SK-N-SH treated with all-trans-retinoic acid at 6 μM for 48 hours (cell line): ENCODE measurements around the gene CASQ2.

Source experiments
- ATAC-seq: fragments of 200-7000 bp; cut with Tn5 transposase; 3 replicates; pipeline ENCODE4 v1.9.1; 2020; ENCODE audit warnings: mild to moderate bottlenecking, moderate library complexity
- ARNTL ChIP-seq: fragments of 450-650 bp; formaldehyde crosslinking; IDR thresholded peaks from 2 replicates; pipeline ENCODE4 v1.5.0; 2020; ENCODE audit warnings: low read depth, mild to moderate bottlenecking, moderate library complexity, borderline replicate concordance
- BACH2 ChIP-seq: fragments of 250-450 bp; sonication (Bioruptor Pico); IDR thresholded peaks from 2 replicates; pipeline ENCODE4 v1.9.0; 2021; ENCODE audit warnings: mild to moderate bottlenecking, borderline replicate concordance
- CSDC2 ChIP-seq: fragments of 250-450 bp; sonication (Bioruptor Pico); IDR thresholded peaks from 2 replicates; pipeline ENCODE4 v1.5.0; 2020; ENCODE audit warnings: mild to moderate bottlenecking, moderate library complexity
- ESRRG ChIP-seq: fragments of 250-450 bp; sonication (Bioruptor Pico); IDR thresholded peaks from 2 replicates; pipeline ENCODE4 v1.6.1; 2021; ENCODE audit warnings: mild to moderate bottlenecking
- GLIS3 ChIP-seq: fragments of 250-450 bp; sonication (Bioruptor Pico); IDR thresholded peaks from 2 replicates; pipeline ENCODE4 v1.5.0; 2020; ENCODE audit warnings: mild to moderate bottlenecking, moderate library complexity
- ISL1 ChIP-seq: fragments of 250-450 bp; sonication (Bioruptor Pico); IDR thresholded peaks from 2 replicates; pipeline ENCODE4 v2.1.2; 2022; ENCODE audit warnings: mild to moderate bottlenecking, moderate library complexity
- OSR1 ChIP-seq: fragments of 250-450 bp; sonication (Bioruptor Pico); IDR thresholded peaks from 2 replicates; pipeline ENCODE4 v1.8.0; 2022; ENCODE audit warnings: moderate library complexity, mild to moderate bottlenecking, inconsistent platforms
- PPARA ChIP-seq: fragments of 250-450 bp; sonication (Bioruptor Pico); IDR thresholded peaks from 2 replicates; pipeline ENCODE4 v1.5.0; 2020; ENCODE audit warnings: mild to moderate bottlenecking, borderline replicate concordance
- RARB ChIP-seq: fragments of 250-450 bp; sonication (Bioruptor Pico); IDR thresholded peaks from 2 replicates; pipeline ENCODE4 v1.8.0; 2021; ENCODE audit warnings: mild to moderate bottlenecking, moderate library complexity
- SNAI2 ChIP-seq: fragments of 250-450 bp; sonication (Bioruptor Pico); IDR thresholded peaks from 2 replicates; pipeline ENCODE4 v1.5.0; 2020; ENCODE audit warnings: mild to moderate bottlenecking, moderate library complexity
- TCF4 ChIP-seq: fragments of 250-450 bp; sonication (Bioruptor Pico); IDR thresholded peaks from 2 replicates; pipeline ENCODE4 v1.8.0; 2021; ENCODE audit warnings: mild to moderate bottlenecking, moderate library complexity, borderline replicate concordance
- TOX ChIP-seq: fragments of 250-450 bp; sonication (Bioruptor Pico); IDR thresholded peaks from 2 replicates; pipeline ENCODE4 v1.8.0; 2021; ENCODE audit warnings: mild to moderate bottlenecking, moderate library complexity, borderline replicate concordance
- ZC3H10 ChIP-seq: fragments of 250-450 bp; sonication (Bioruptor Pico); IDR thresholded peaks from 2 replicates; pipeline ENCODE4 v1.5.1; 2021; ENCODE audit warnings: mild to moderate bottlenecking, moderate library complexity
- ZFP3 ChIP-seq: fragments of 250-450 bp; sonication (Bioruptor Pico); IDR thresholded peaks from 2 replicates; pipeline ENCODE4 v1.5.0; 2020; ENCODE audit warnings: mild to moderate bottlenecking, moderate library complexity
- ZFP30 ChIP-seq: fragments of 450-650 bp; formaldehyde crosslinking; IDR thresholded peaks from 2 replicates; pipeline ENCODE4 v1.5.0; 2022; ENCODE audit warnings: mild to moderate bottlenecking, moderate library complexity
- ZNF565 ChIP-seq: fragments of 450-650 bp; formaldehyde crosslinking; conservative IDR thresholded peaks from 2 replicates; pipeline ENCODE4 v1.5.0; 2020; ENCODE audit warnings: low read depth, mild to moderate bottlenecking, moderate library complexity
- ZNF8 ChIP-seq: fragments of 450-650 bp; formaldehyde crosslinking; IDR thresholded peaks from 2 replicates; pipeline ENCODE4 v1.5.0; 2020; ENCODE audit warnings: mild to moderate bottlenecking, moderate library complexity
- TF ChIP-seq, protein P1 (sequence below): fragments of 250-450 bp; sonication (Bioruptor Pico); IDR thresholded peaks from 2 replicates; pipeline ENCODE4 v1.5.1; 2020; ENCODE audit warnings: low read depth, mild to moderate bottlenecking, moderate library complexity
- TF ChIP-seq, protein P2 (sequence below): fragments of 250-450 bp; sonication (Bioruptor Pico); IDR thresholded peaks from 2 replicates; pipeline ENCODE4 v1.5.1; 2021; ENCODE audit warnings: mild to moderate bottlenecking, moderate library complexity
- TF ChIP-seq, protein P3 (sequence below): fragments of 250-450 bp; sonication (Bioruptor Pico); IDR thresholded peaks from 2 replicates; pipeline ENCODE4 v1.8.0; 2020; ENCODE audit warnings: mild to moderate bottlenecking, moderate library complexity, borderline replicate concordance
- TF ChIP-seq, protein P4 (sequence below): fragments of 250-450 bp; sonication (Bioruptor Pico); IDR thresholded peaks from 2 replicates; pipeline ENCODE4 v1.5.0; 2020; ENCODE audit warnings: mild to moderate bottlenecking, moderate library complexity

Gene CASQ2

DNA sequence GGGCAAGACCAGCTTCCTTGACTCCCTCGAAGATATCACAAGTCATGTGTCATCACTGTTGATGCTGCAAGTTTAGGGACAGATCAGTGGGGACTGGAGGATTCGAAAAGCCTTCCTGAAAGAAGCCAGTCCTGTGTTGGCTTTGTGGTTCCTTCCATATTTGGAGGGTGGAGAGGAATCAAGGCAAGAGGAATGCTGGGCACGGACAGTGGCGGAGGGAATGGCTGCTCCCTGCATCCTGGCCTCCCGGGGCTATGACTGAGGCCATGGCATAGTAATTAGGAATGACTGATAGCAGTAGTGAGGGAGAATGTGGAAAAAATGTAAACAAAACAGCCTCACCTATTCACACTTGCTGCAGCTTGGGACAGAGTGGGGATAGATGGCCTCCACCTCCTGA, 90.4 kb downstream of the CASQ2 start:
- ATAC-seq, result no peak
- TF ChIP-seq TCF4 (CRISPR knock-in tag) (no peak), ZNF565 (no peak), BACH2 (CRISPR knock-in tag) (no peak), ZFP30 (CRISPR knock-in tag) (no peak), CSDC2 (no peak), TOX (no peak), ZNF8 (CRISPR knock-in tag) (no peak), ISL1 (CRISPR knock-in tag) (no peak), ARNTL (CRISPR knock-in tag) (no peak), OSR1 (CRISPR knock-in tag) (no peak)
- TF ChIP-seq, protein P1, sequence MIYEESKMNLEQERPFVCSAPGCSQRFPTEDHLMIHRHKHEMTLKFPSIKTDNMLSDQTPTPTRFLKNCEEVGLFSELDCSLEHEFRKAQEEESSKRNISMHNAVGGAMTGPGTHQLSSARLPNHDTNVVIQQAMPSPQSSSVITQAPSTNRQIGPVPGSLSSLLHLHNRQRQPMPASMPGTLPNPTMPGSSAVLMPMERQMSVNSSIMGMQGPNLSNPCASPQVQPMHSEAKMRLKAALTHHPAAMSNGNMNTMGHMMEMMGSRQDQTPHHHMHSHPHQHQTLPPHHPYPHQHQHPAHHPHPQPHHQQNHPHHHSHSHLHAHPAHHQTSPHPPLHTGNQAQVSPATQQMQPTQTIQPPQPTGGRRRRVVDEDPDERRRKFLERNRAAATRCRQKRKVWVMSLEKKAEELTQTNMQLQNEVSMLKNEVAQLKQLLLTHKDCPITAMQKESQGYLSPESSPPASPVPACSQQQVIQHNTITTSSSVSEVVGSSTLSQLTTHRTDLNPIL, result no peak
- TF ChIP-seq, all 23 proteins: peak for 0

DNA sequence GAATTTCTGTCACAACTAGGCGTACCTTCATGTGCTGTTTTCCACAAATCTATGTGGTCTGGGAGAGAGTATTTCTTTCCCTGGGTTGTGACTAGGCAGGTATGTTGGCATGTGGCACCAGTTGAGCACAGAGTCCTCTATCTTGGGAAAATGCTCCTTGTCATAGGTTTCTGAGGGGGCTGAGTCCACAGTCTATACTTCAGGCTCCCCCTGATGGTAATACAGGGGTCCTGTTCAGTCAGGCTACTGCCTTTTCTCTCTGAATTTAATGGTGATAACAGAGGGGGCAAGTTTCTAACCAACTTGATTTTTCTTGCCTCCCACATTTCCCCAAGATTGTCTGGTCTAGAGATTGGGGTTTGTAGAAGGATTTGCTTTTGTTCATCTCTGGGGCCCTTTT, 90.9 kb downstream of the CASQ2 start:
- no peak for TF ChIP-seq TOX
- no peak for TF ChIP-seq ZFP3 (CRISPR knock-in tag)
- no peak for TF ChIP-seq BACH2 (CRISPR knock-in tag)
- TF ChIP-seq ISL1 (CRISPR knock-in tag), result no peak
- no peak for TF ChIP-seq PPARA (CRISPR knock-in tag)
- TF ChIP-seq, protein P2, sequence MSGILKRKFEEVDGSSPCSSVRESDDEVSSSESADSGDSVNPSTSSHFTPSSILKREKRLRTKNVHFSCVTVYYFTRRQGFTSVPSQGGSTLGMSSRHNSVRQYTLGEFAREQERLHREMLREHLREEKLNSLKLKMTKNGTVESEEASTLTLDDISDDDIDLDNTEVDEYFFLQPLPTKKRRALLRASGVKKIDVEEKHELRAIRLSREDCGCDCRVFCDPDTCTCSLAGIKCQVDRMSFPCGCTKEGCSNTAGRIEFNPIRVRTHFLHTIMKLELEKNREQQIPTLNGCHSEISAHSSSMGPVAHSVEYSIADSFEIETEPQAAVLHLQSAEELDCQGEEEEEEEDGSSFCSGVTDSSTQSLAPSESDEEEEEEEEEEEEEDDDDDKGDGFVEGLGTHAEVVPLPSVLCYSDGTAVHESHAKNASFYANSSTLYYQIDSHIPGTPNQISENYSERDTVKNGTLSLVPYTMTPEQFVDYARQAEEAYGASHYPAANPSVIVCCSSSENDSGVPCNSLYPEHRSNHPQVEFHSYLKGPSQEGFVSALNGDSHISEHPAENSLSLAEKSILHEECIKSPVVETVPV, result no peak
- TF ChIP-seq, protein P1, result no peak
- TF ChIP-seq ZFP30 (CRISPR knock-in tag), result no peak
- TF ChIP-seq ZNF8 (CRISPR knock-in tag), result no peak
- TF ChIP-seq, protein P3, sequence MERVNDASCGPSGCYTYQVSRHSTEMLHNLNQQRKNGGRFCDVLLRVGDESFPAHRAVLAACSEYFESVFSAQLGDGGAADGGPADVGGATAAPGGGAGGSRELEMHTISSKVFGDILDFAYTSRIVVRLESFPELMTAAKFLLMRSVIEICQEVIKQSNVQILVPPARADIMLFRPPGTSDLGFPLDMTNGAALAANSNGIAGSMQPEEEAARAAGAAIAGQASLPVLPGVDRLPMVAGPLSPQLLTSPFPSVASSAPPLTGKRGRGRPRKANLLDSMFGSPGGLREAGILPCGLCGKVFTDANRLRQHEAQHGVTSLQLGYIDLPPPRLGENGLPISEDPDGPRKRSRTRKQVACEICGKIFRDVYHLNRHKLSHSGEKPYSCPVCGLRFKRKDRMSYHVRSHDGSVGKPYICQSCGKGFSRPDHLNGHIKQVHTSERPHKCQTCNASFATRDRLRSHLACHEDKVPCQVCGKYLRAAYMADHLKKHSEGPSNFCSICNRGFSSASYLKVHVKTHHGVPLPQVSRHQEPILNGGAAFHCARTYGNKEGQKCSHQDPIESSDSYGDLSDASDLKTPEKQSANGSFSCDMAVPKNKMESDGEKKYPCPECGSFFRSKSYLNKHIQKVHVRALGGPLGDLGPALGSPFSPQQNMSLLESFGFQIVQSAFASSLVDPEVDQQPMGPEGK (CRISPR knock-in tag), result no peak
- no peak for TF ChIP-seq SNAI2
- TF ChIP-seq OSR1 (CRISPR knock-in tag), result no peak
- TF ChIP-seq TCF4 (CRISPR knock-in tag), result no peak
- TF ChIP-seq ZC3H10, result no peak
- no peak for ATAC-seq

DNA sequence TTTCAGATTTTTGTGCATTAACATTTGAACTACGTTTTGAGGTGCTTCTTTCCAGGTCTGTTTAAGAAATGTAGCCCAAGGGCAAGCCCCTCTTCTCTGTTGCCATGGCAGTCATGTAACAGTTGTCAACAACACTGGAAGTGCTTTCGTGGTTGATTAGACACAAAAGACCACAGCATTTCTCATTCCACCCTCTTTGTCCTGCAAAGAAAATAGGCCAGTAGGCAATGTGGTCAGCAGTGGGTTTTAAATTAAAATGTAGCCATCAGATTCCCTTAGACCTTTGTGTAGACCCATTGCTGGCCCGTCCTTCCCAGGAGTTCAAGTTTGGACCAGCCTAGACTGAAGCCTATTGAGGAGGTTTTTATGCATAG, 91.3 kb downstream of the CASQ2 start:
- no peak; the same call in 2 of the 3 replicates for ATAC-seq
- TF ChIP-seq RARB (no peak), ZNF565 (no peak), ZNF8 (CRISPR knock-in tag) (no peak), ISL1 (CRISPR knock-in tag) (no peak), OSR1 (CRISPR knock-in tag) (no peak), TOX (no peak), GLIS3 (CRISPR knock-in tag) (no peak), ESRRG (CRISPR knock-in tag) (no peak)
- TF ChIP-seq, protein P1, result no peak
- TF ChIP-seq, protein P2, result no peak
- TF ChIP-seq, protein P3 (CRISPR knock-in tag), result no peak
- TF ChIP-seq, protein P4, sequence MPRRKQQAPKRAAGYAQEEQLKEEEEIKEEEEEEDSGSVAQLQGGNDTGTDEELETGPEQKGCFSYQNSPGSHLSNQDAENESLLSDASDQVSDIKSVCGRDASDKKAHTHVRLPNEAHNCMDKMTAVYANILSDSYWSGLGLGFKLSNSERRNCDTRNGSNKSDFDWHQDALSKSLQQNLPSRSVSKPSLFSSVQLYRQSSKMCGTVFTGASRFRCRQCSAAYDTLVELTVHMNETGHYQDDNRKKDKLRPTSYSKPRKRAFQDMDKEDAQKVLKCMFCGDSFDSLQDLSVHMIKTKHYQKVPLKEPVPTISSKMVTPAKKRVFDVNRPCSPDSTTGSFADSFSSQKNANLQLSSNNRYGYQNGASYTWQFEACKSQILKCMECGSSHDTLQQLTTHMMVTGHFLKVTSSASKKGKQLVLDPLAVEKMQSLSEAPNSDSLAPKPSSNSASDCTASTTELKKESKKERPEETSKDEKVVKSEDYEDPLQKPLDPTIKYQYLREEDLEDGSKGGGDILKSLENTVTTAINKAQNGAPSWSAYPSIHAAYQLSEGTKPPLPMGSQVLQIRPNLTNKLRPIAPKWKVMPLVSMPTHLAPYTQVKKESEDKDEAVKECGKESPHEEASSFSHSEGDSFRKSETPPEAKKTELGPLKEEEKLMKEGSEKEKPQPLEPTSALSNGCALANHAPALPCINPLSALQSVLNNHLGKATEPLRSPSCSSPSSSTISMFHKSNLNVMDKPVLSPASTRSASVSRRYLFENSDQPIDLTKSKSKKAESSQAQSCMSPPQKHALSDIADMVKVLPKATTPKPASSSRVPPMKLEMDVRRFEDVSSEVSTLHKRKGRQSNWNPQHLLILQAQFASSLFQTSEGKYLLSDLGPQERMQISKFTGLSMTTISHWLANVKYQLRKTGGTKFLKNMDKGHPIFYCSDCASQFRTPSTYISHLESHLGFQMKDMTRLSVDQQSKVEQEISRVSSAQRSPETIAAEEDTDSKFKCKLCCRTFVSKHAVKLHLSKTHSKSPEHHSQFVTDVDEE (CRISPR knock-in tag), result no peak
